Upper lobe of left lung (tissue), 4 donors: ENCODE data around the gene PIGL.

Source experiments
- CTCF ChIP-seq, 6 experiments: fragments of 450-650 bp in 4 of 6; fragments of 200-600 bp in 2 of 6; sonication (generic) in 2 of 6; IDR thresholded peaks; one replicate each; pipeline ENCODE4 v1.5.1; 2016 to 2019; ENCODE audit warnings: antibody characterized with exemption in 6 of 6
- EP300 ChIP-seq, 4 donors: sonication (generic); formaldehyde crosslinking; IDR thresholded peaks; one replicate each; pipeline ENCODE4 v1.5.1; 2017; ENCODE audit warnings: antibody characterized with exemption in 4 of 4, control low read depth in 2 of 4
- POLR2A ChIP-seq, 4 donors: fragments of 450-650 bp; IDR thresholded peaks; one replicate each; pipeline ENCODE4 v1.5.1; 2016 to 2017; ENCODE audit warnings: antibody characterized with exemption in 4 of 4, mild to moderate bottlenecking in 2 of 4

GRCh38 chr17:16277163-16277562, 60.2 kb downstream of the PIGL start:
- TF ChIP-seq CTCF (IDR thresholded peaks at IDR 0.05) (no peak), POLR2A (IDR thresholded peaks at IDR 0.05) (no peak), EP300 (IDR thresholded peaks at IDR 0.05) (no peak)
